ENCODE data around the gene PIP5KL1. TPM values are rescaled to one million over a fixed set of nuclear protein-coding genes. Genes with fewer than 3 reads are reported as not detected.
A peak's percentile ranks its signal among the peaks of the same experiment; 100 is the strongest.

The PIP5KL1 gene
- total and polyA plus RNA-seq, 2 donors (not counting 3 experiments of a cell fraction or from before 2014, with no cell fraction given), result 1.5 to 2.9 TPM

DNA sequence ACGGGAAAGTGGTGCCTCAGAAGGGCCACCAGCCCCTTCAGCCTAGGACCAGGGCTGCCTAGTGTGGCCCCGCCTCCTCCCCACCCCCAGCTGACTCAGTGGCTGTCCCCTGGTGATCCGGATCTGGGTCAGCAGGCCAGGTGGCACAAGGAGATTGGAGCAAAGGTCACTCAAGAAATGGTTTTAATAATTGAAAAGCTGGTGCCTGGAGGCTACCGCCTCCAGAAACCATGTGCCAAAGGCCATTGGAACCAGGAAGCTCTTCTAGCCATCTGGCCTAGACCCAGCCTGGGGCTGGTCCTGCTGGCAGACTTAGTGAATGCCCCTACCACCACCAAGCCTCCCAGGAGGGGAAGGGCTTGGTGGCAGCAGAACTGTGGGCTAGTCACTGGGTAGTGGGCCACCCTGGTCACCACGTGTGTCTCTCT is 15.2 kb downstream of the PIP5KL1 start:
- peaks cover 35% of the 10 kb centered on the region for H3K4me1 ChIP-seq (ENCODE audit: control insufficient read depth, extremely low read depth, insufficient read depth, low read length)
- H3K9me3 ChIP-seq (replicated peaks; ENCODE audit: control insufficient read depth, insufficient read depth, low read length), result no peaks in the 10 kb centered on the region
- intact Hi-C loops (cut with micrococcal nuclease), result loop anchor here (5.0 to 10.0 kb wide), 2 partner anchors 391 to 413 kb away; no protein-coding TSS in a partner anchor
- no peak for DNase-seq (ENCODE audit: low read depth, low spot score)
- H3K4me3 ChIP-seq (replicated peaks in 1 of 3; ENCODE audit: insufficient read depth in 1 of 3, low read depth in 1 of 3, low read length in 3 of 3), result no peak overlapping the region
- no peak for FAIRE-seq
- ChIA-PET CTCF (interaction anchor here (1.2 to 2.3 kb wide), 3 partner anchors 8 to 181 kb away, joined by 3 to 9 read pairs (median 6); partner anchors contain the start of genes ST6GALNAC6 and TOR2A), POLR2A (no interaction called here)
- no TSS peak for BruUV-seq (replicated peaks)
- H3K79me2 ChIP-seq (ENCODE audit: control insufficient read depth, insufficient read depth, low read length), result peaks cover 12% of the 10 kb centered on the region
- H4K20me1 ChIP-seq (replicated peaks; ENCODE audit: control insufficient read depth, extremely low read depth, insufficient read depth, low read length), result no peaks in the 10 kb centered on the region
- H2AFZ ChIP-seq (ENCODE audit: low read depth, low read length), result no peak overlapping the region
- peaks cover 0 to 19% of the 10 kb centered on the region in 2 experiments for H3K36me3 ChIP-seq (ENCODE audit: control insufficient read depth in 2 of 2, extremely low read depth in 1 of 2, insufficient read depth in 2 of 2, low read length in 2 of 2)
- TF ChIP-seq, protein P1, sequence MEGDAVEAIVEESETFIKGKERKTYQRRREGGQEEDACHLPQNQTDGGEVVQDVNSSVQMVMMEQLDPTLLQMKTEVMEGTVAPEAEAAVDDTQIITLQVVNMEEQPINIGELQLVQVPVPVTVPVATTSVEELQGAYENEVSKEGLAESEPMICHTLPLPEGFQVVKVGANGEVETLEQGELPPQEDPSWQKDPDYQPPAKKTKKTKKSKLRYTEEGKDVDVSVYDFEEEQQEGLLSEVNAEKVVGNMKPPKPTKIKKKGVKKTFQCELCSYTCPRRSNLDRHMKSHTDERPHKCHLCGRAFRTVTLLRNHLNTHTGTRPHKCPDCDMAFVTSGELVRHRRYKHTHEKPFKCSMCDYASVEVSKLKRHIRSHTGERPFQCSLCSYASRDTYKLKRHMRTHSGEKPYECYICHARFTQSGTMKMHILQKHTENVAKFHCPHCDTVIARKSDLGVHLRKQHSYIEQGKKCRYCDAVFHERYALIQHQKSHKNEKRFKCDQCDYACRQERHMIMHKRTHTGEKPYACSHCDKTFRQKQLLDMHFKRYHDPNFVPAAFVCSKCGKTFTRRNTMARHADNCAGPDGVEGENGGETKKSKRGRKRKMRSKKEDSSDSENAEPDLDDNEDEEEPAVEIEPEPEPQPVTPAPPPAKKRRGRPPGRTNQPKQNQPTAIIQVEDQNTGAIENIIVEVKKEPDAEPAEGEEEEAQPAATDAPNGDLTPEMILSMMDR (IDR thresholded peaks at IDR 0.05; ENCODE audit: extremely low read depth in 1 of 2, insufficient read depth in 1 of 2, low read depth in 1 of 2, low read length in 2 of 2), result no peak
- no peak for TF ChIP-seq MYC (IDR thresholded peaks at IDR 0.05; ENCODE audit: low read depth, low read length)
- no peak for TF ChIP-seq POLR2A (IDR thresholded peaks at IDR 0.05; ENCODE audit: low read depth, low read length)
- TF ChIP-seq EZH2 (IDR thresholded peaks at IDR 0.05; ENCODE audit: borderline replicate concordance, low read depth, low read length, severe bottlenecking), result no peak
- no peak for TF ChIP-seq GATA2 (IDR thresholded peaks at IDR 0.05; ENCODE audit: insufficient read depth, insufficient read length, low read depth, low read length)
- no peak for TF ChIP-seq JUN (IDR thresholded peaks at IDR 0.05; ENCODE audit: borderline replicate concordance, insufficient read depth, insufficient read length, low read depth)
- TF ChIP-seq, protein P2, sequence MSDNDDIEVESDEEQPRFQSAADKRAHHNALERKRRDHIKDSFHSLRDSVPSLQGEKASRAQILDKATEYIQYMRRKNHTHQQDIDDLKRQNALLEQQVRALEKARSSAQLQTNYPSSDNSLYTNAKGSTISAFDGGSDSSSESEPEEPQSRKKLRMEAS (IDR thresholded peaks at IDR 0.05; ENCODE audit: insufficient read depth, insufficient read length), result no peak
- TF ChIP-seq POLR2AphosphoS5 (IDR thresholded peaks at IDR 0.05; ENCODE audit: insufficient read depth, low read depth, low read length), result no peak
- no peak for TF ChIP-seq FOS (IDR thresholded peaks at IDR 0.05; ENCODE audit: borderline replicate concordance, insufficient read depth, low read length)
- peak overlapping the region; percentile 22 for H3K27ac ChIP-seq (ENCODE audit: insufficient read depth, low read depth, low read length)
- no peak overlapping the region for H3K9ac ChIP-seq (replicated peaks; ENCODE audit: extremely low read depth, insufficient read depth, low read length)
- H3K4me2 ChIP-seq (ENCODE audit: insufficient read depth, low read length), result no peak overlapping the region
- no peaks in the 10 kb centered on the region for H3K27me3 ChIP-seq (ENCODE audit: control insufficient read depth in 2 of 2, insufficient read depth in 2 of 2, low read length in 2 of 2)
- H3K9me1 ChIP-seq (replicated peaks; ENCODE audit: control insufficient read depth, extremely low read depth, insufficient read depth, low read length), result no peaks in the 10 kb centered on the region
- dilution Hi-C loops (cut with MboI; ENCODE audit: extremely low pct_ligation_motif_present, low sequenced_read_pairs), result no loop called here

Measured in endothelial cell of umbilical vein (primary cell).